Ishikawa (cell line): Measurements from ENCODE around the gene GIPC1.

Experiments used
- CREB1 ChIP-seq: IDR thresholded peaks from 2 replicates; pipeline ENCODE4 v1.6.1; 2012; ENCODE audit warnings: low read depth
- EP300 ChIP-seq: IDR thresholded peaks from 2 replicates; pipeline ENCODE4 v1.6.1; 2012; ENCODE audit warnings: borderline replicate concordance
- MAX ChIP-seq: IDR thresholded peaks from 2 replicates; pipeline ENCODE4 v1.6.1; 2012
- YY1 ChIP-seq: IDR thresholded peaks from 2 replicates; pipeline ENCODE4 v1.6.1; 2012; ENCODE audit warnings: low read depth
- TF ChIP-seq, protein P1 (sequence below): IDR thresholded peaks from 2 replicates; pipeline ENCODE4 v1.6.1; 2012; ENCODE audit warnings: low read depth, mild to moderate bottlenecking

GRCh38 chr19:14449321-14449720 lies 46.6 kb downstream of the GIPC1 start:
- no peak for TF ChIP-seq EP300
- no peak for TF ChIP-seq CREB1
- TF ChIP-seq, protein P1, sequence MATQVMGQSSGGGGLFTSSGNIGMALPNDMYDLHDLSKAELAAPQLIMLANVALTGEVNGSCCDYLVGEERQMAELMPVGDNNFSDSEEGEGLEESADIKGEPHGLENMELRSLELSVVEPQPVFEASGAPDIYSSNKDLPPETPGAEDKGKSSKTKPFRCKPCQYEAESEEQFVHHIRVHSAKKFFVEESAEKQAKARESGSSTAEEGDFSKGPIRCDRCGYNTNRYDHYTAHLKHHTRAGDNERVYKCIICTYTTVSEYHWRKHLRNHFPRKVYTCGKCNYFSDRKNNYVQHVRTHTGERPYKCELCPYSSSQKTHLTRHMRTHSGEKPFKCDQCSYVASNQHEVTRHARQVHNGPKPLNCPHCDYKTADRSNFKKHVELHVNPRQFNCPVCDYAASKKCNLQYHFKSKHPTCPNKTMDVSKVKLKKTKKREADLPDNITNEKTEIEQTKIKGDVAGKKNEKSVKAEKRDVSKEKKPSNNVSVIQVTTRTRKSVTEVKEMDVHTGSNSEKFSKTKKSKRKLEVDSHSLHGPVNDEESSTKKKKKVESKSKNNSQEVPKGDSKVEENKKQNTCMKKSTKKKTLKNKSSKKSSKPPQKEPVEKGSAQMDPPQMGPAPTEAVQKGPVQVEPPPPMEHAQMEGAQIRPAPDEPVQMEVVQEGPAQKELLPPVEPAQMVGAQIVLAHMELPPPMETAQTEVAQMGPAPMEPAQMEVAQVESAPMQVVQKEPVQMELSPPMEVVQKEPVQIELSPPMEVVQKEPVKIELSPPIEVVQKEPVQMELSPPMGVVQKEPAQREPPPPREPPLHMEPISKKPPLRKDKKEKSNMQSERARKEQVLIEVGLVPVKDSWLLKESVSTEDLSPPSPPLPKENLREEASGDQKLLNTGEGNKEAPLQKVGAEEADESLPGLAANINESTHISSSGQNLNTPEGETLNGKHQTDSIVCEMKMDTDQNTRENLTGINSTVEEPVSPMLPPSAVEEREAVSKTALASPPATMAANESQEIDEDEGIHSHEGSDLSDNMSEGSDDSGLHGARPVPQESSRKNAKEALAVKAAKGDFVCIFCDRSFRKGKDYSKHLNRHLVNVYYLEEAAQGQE = no peak
- TF ChIP-seq YY1 = no peak
- no peak for TF ChIP-seq MAX
